Smooth muscle cell (in vitro differentiated cells): ENCODE measurements around the gene CPT2. TPM values are rescaled to one million over a fixed set of nuclear protein-coding genes. Genes with fewer than 3 reads are reported as not detected.

Experiments used
- DNase-seq: peaks from one replicate; lab custom pipeline; 2025; ENCODE audit not compliant: unreplicated experiment; lab: John Stamatoyannopoulos, UW
- H2AFZ ChIP-seq: fragments of 200-600 bp; sonication (generic); 2 replicates; pipeline ENCODE4 v1.6.0; 2016; ENCODE audit warnings: antibody characterized with exemption, low read depth, mild to moderate bottlenecking
- H3F3A ChIP-seq: fragments of 200-600 bp; sonication (generic); 2 replicates; pipeline ENCODE4 v1.6.0; 2017; ENCODE audit warnings: antibody characterized with exemption, low read depth
- H3K27ac ChIP-seq: fragments of 200-600 bp; sonication (generic); 2 replicates; pipeline ENCODE4 v1.5.1; 2016; ENCODE audit warnings: low read depth, mild to moderate bottlenecking
- H3K27me3 ChIP-seq: fragments of 200-600 bp; sonication (generic); 2 replicates; pipeline ENCODE4 v1.6.1; 2016; ENCODE audit warnings: low read depth, mild to moderate bottlenecking
- H3K36me3 ChIP-seq: fragments of 200-600 bp; sonication (generic); 2 replicates; pipeline ENCODE4 v1.5.1; 2016; ENCODE audit warnings: low read depth
- H3K4me1 ChIP-seq: fragments of 200-600 bp; sonication (generic); 2 replicates; pipeline ENCODE4 v1.5.1; 2016; ENCODE audit warnings: low read depth
- H3K4me2 ChIP-seq: fragments of 200-600 bp; sonication (generic); 2 replicates; pipeline ENCODE4 v1.6.0; 2016; ENCODE audit warnings: mild to moderate bottlenecking
- H3K4me3 ChIP-seq: fragments of 200-600 bp; sonication (generic); 2 replicates; pipeline ENCODE4 v1.5.1; 2016; ENCODE audit warnings: mild to moderate bottlenecking
- H3K79me2 ChIP-seq: fragments of 200-600 bp; sonication (generic); 2 replicates; pipeline ENCODE4 v1.6.0; 2016; ENCODE audit warnings: low read depth, mild to moderate bottlenecking
- H3K9ac ChIP-seq: fragments of 200-600 bp; sonication (generic); 2 replicates; pipeline ENCODE4 v1.6.0; 2016; ENCODE audit warnings: low read depth
- H3K9me3 ChIP-seq: fragments of 200-600 bp; sonication (generic); replicated peaks from 2 replicates; pipeline ENCODE4 v1.5.1; 2016; ENCODE audit warnings: low read depth
- H4K20me1 ChIP-seq: fragments of 200-600 bp; sonication (generic); 2 replicates; pipeline ENCODE4 v1.6.0; 2016; ENCODE audit warnings: low read depth
- WGBS: methylation state at CpG from one replicate; pipeline ENCODE4 v1.1.7; 2016; ENCODE audit warnings: low lambda C conversion rate; 5-methylcytosine and 5-hydroxymethylcytosine counted together
- polyA plus RNA-seq: library from polyadenylated mRNA; unstranded; fragments of >200 nt; fragmentation: Nextera tagmentation; extraction: Ambion mirVana; gene quantifications from 2 replicates; pipeline ENCODE4 v1.2.1, GENCODE V29; 2016
- total RNA-seq: library from RNA; depleted of rRNA; stranded (reverse); fragments of >200 nt; gene quantifications from 2 replicates; pipeline ENCODE4 v1.2.3, GENCODE V29; 2014
- TF ChIP-seq, protein P1 (sequence below): fragments of 200-600 bp; sonication (generic); IDR thresholded peaks from 2 replicates; pipeline ENCODE4 v1.5.1; 2017; ENCODE audit warnings: borderline replicate concordance, mild to moderate bottlenecking, antibody characterized with exemption; ENCODE audit not compliant: insufficient read depth, poor library complexity, severe bottlenecking

Gene CPT2
- total and polyA plus RNA-seq, 2 experiments from 2014 or later, result 13.3 to 15.7 TPM

DNA sequence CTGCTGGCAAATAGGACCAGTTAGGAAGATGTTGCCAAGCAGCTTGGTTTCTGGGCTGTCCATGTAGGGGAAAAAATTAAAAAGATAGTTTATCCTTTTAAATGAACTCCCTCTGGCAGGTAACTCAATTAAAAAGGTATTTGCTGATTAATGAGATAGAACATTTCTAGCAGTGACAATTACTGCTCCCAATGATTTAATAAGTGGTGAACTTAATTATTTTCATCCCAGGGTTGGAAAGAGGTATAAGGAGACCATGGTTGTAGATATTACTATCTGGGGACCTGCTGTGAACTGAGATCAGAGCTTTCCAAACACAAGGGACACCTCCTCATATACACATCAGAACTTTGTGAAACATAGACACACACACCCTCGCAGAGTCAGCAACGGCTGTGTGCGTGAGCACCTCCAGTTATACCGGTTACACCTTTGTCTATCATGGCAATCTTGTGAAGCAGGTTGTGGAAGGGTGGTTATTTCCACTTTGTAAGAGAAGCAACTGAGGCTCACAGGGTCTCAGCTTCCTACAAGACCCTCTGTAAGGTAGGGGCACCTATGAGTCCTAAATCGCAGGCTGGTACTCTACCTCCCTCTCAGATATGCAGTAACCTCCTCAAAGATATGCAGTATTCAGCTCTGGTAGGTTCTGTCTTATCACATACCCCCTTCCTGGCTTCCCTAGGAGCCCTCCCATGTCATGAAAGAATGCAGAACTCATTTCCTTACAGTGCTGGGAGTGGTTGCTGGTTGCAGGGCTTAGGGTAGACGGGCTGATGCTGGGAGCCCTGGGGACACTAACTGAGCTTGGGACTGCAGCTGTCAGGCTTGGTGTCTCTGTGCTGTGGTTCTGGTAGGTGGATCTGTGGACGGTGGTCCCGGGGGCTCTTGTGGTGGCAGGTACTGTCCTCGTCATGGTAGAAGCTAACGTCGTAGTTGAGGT is 60.2 kb downstream of the CPT2 start:
- Histone ChIP-seq H3K9me3 (no peaks in the 10 kb centered on the region), H3K27me3 (no peaks in the 10 kb centered on the region), H3K79me2 (no peaks in the 10 kb centered on the region), H4K20me1 (no peaks in the 10 kb centered on the region), H3K9ac (no peak overlapping the region), H3K4me3 (no peak overlapping the region), H3K4me1 (no peaks in the 10 kb centered on the region), H3F3A (no peaks in the 10 kb centered on the region), H3K27ac (peak overlapping the region; percentile 23), H3K4me2 (no peak overlapping the region), H2AFZ (no peak overlapping the region), H3K36me3 (no peaks in the 10 kb centered on the region)
- 92% methylated on average over 11 of the region's 11 CpGs for WGBS
- no peak for DNase-seq
- TF ChIP-seq, protein P1, sequence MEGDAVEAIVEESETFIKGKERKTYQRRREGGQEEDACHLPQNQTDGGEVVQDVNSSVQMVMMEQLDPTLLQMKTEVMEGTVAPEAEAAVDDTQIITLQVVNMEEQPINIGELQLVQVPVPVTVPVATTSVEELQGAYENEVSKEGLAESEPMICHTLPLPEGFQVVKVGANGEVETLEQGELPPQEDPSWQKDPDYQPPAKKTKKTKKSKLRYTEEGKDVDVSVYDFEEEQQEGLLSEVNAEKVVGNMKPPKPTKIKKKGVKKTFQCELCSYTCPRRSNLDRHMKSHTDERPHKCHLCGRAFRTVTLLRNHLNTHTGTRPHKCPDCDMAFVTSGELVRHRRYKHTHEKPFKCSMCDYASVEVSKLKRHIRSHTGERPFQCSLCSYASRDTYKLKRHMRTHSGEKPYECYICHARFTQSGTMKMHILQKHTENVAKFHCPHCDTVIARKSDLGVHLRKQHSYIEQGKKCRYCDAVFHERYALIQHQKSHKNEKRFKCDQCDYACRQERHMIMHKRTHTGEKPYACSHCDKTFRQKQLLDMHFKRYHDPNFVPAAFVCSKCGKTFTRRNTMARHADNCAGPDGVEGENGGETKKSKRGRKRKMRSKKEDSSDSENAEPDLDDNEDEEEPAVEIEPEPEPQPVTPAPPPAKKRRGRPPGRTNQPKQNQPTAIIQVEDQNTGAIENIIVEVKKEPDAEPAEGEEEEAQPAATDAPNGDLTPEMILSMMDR, result no peak

DNA sequence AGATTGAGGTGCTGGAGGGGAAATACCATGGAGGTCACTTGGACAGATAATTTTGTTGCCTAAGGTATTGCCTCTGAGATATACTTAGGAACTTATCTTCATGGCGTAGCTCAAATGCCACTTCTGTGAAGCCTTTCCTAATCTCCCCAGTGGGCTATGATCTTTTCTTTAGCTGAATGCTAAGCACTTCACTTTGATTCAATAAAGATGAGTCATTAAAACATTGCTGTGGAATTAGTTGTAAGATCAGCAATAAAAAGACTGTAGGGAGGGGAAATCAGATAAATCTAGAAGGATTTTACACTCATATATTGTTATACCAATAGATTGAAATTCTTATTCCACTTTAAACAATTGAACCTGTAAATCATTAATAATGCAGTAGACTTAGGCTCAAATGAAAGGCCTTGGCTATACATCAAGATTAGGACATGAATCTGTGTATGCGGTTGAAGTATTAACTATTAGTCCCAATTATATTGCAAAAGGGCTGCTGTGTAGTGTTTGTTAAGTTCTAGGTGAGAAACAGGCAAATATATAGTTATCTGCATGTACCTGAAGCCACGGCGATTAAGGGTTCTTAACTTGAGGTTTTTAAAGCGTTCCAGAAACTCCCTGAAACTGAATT is 60.9 kb downstream of the CPT2 start:
- H3K4me2 ChIP-seq, result peak overlapping the region; percentile 25

DNA sequence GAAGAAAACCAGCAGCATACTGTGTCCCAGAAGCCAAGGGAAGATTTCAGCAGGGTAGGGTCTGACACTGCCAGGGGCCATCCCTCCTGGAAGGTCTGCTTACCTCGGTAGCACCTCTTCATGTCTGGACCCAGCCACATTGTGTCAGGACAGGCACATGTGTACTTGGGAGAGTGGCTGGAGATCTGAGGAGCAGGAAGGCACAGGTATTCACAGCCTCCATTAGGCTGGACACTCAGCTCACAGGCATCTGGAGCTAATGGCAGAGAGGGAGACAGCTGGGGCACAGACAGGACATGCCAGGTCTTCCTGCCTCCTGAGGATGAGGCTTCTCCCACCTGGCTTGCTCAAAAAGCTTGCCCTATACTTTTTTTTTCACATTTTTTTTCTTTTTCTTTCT is 61.6 kb downstream of the CPT2 start:
- Histone ChIP-seq H3K4me1 (no peaks in the 10 kb centered on the region), H3K4me3 (no peak overlapping the region), H3K27ac (no peak overlapping the region), H3K79me2 (no peaks in the 10 kb centered on the region), H3K36me3 (no peaks in the 10 kb centered on the region), H3F3A (no peaks in the 10 kb centered on the region), H2AFZ (no peak overlapping the region), H3K27me3 (no peaks in the 10 kb centered on the region), H3K4me2 (peak overlapping the region; percentile 25), H3K9ac (no peak overlapping the region), H3K9me3 (no peaks in the 10 kb centered on the region), H4K20me1 (no peaks in the 10 kb centered on the region)
- TF ChIP-seq, protein P1, result no peak
- no peak for DNase-seq
- 73% methylated on average over 1 of the region's 1 CpG for WGBS

More for the DNA sequence above, 60.9 kb downstream of the CPT2 start:
- H2AFZ ChIP-seq, result no peak overlapping the region
- DNase-seq, result no peak
- no peaks in the 10 kb centered on the region for H3F3A ChIP-seq
- no peaks in the 10 kb centered on the region for H3K9me3 ChIP-seq
- no peaks in the 10 kb centered on the region for H3K27me3 ChIP-seq
- no peaks in the 10 kb centered on the region for H3K4me1 ChIP-seq
- no peaks in the 10 kb centered on the region for H4K20me1 ChIP-seq
- TF ChIP-seq, protein P1, result no peak
- H3K79me2 ChIP-seq, result no peaks in the 10 kb centered on the region
- peak overlapping the region; percentile 23 for H3K27ac ChIP-seq
- 85% methylated on average over 5 of the region's 5 CpGs for WGBS
- H3K9ac ChIP-seq, result no peak overlapping the region
- no peaks in the 10 kb centered on the region for H3K36me3 ChIP-seq
- no peak overlapping the region for H3K4me3 ChIP-seq
